IMR-90 (cell line): ENCODE results near the gene ZNF385B. TPM values are rescaled to one million over a fixed set of nuclear protein-coding genes. Genes with fewer than 3 reads are reported as not detected.

Experiments
- ATAC-seq: fragments of 200-7000 bp; cut with Tn5 transposase; 2 replicates; pipeline ENCODE4 v1.9.1; 2020; ENCODE audit warnings: low read depth, mild to moderate bottlenecking, moderate library complexity
- BruUV-seq: library from RNA; stranded (reverse); fragments of 400-500 nt; replicated peaks from 2 replicates; lab custom pipeline; 2021; lab: Mats Ljungman, UMichigan
- CTCF ChIA-PET: fragments of 300-600 bp; formaldehyde crosslinking; extraction: SDS; loops from one replicate; lab custom pipeline; 2021; ENCODE audit warnings: antibody characterized with exemption; lab: Yijun Ruan, JAX
- POLR2A ChIA-PET: fragments of 300-600 bp; sonication (Branson Sonifier 250); formaldehyde crosslinking; loops from one replicate; lab custom pipeline; 2022; ENCODE audit warnings: antibody characterized with exemption; ENCODE audit not compliant: unreplicated experiment; lab: Charles Lee
- DNase-seq: peaks from one replicate; pipeline ENCODE4 v3.0.0; 2013
- H2AFZ ChIP-seq: replicated peaks from 2 replicates; pipeline ENCODE3; 2013; ENCODE audit warnings: low read length, mild to moderate bottlenecking; ENCODE audit not compliant: poor library complexity
- H2AK5ac ChIP-seq: 2 replicates; pipeline ENCODE4 v1.6.1; 2013; ENCODE audit warnings: low read depth, low read length, inconsistent platforms
- H2AK9ac ChIP-seq: replicated peaks from 2 replicates; pipeline ENCODE3; 2013; ENCODE audit warnings: mild to moderate bottlenecking, low read depth, low read length, moderate library complexity; ENCODE audit not compliant: poor library complexity
- H2BK120ac ChIP-seq: 2 replicates; pipeline ENCODE4 v1.6.1; 2013; ENCODE audit warnings: low read depth, low read length, inconsistent platforms
- H2BK15ac ChIP-seq: 3 replicates; pipeline ENCODE4 v1.6.1; 2013; ENCODE audit warnings: low read depth, low read length, inconsistent platforms
- H2BK20ac ChIP-seq: 2 replicates; pipeline ENCODE4 v1.6.1; 2013; ENCODE audit warnings: low read depth, mild to moderate bottlenecking, inconsistent platforms, low read length, moderate library complexity
- H2BK5ac ChIP-seq: 2 replicates; pipeline ENCODE4 v1.6.1; 2013; ENCODE audit warnings: mild to moderate bottlenecking, low read depth, low read length, inconsistent platforms; ENCODE audit not compliant: poor library complexity, severe bottlenecking
- H3K14ac ChIP-seq: replicated peaks from 2 replicates; pipeline ENCODE4 v1.6.1; 2013; ENCODE audit warnings: low read depth, low read length, inconsistent platforms
- H3K18ac ChIP-seq: 2 replicates; pipeline ENCODE4 v1.6.1; 2013; ENCODE audit warnings: low read depth, low read length, control low read depth
- H3K23ac ChIP-seq: 2 replicates; pipeline ENCODE4 v1.6.1; 2013; ENCODE audit warnings: low read depth, low read length, inconsistent platforms
- H3K27ac ChIP-seq: 2 replicates; pipeline ENCODE4 v1.5.1; 2013; ENCODE audit warnings: mild to moderate bottlenecking, control low read depth, low read length; ENCODE audit not compliant: insufficient read depth
- H3K27me3 ChIP-seq: 2 replicates; pipeline ENCODE4 v1.6.1; 2013; ENCODE audit warnings: low read length; ENCODE audit not compliant: control insufficient read depth, insufficient read depth
- H3K36me3 ChIP-seq: 2 replicates; pipeline ENCODE4 v1.6.1; 2013; ENCODE audit warnings: low read length, mixed read lengths; ENCODE audit not compliant: control insufficient read depth, insufficient read depth
- H3K4ac ChIP-seq: 2 replicates; pipeline ENCODE4 v1.6.1; 2013; ENCODE audit warnings: low read depth, low read length, inconsistent platforms
- H3K4me1 ChIP-seq: 2 replicates; pipeline ENCODE4 v1.6.1; 2013; ENCODE audit warnings: low read length, mixed read lengths; ENCODE audit not compliant: control insufficient read depth, insufficient read depth
- H3K4me2 ChIP-seq: 2 replicates; pipeline ENCODE4 v1.6.1; 2013; ENCODE audit warnings: low read depth, mild to moderate bottlenecking, control low read depth, low read length, moderate library complexity
- H3K4me3 ChIP-seq: 2 replicates; pipeline ENCODE4 v1.5.1; 2013; ENCODE audit warnings: low read depth, mild to moderate bottlenecking, control low read depth, low read length, moderate library complexity; ENCODE audit not compliant: insufficient read depth
- H3K56ac ChIP-seq: 2 replicates; pipeline ENCODE4 v1.6.1; 2013; ENCODE audit warnings: low read length, inconsistent platforms; ENCODE audit not compliant: insufficient read depth; ENCODE audit errors: extremely low read depth
- H3K79me1 ChIP-seq, 2 experiments: 2 replicates each; pipeline ENCODE4 v1.6.1; 2013; ENCODE audit warnings: low read length in 2 of 2, inconsistent platforms in 1 of 2, low read depth in 1 of 2
- H3K9ac ChIP-seq: 2 replicates; pipeline ENCODE4 v1.6.1; 2013; ENCODE audit warnings: low read depth, low read length, control low read depth
- H3K9me1 ChIP-seq: 2 replicates; pipeline ENCODE4 v1.6.1; 2013; ENCODE audit warnings: low read length, inconsistent platforms; ENCODE audit not compliant: insufficient read depth
- H3K9me3 ChIP-seq: 2 replicates; pipeline ENCODE4 v1.6.1; 2013; ENCODE audit warnings: low read length; ENCODE audit not compliant: control insufficient read depth, insufficient read depth
- H4K20me1 ChIP-seq: 2 replicates; pipeline ENCODE4 v1.6.1; 2013; ENCODE audit warnings: low read length, inconsistent platforms; ENCODE audit not compliant: insufficient read depth
- H4K5ac ChIP-seq: 2 replicates; pipeline ENCODE4 v1.6.1; 2013; ENCODE audit warnings: mild to moderate bottlenecking, low read depth, low read length, control low read depth
- H4K8ac ChIP-seq, 2 experiments: 2 replicates each; pipeline ENCODE4 v1.6.1; 2013; ENCODE audit warnings: low read depth in 2 of 2, low read length in 2 of 2, control low read depth in 1 of 2, inconsistent platforms in 1 of 2
- H4K91ac ChIP-seq: 2 replicates; pipeline ENCODE4 v1.6.1; 2013; ENCODE audit warnings: low read depth, low read length, inconsistent platforms; ENCODE audit not compliant: insufficient read depth
- BHLHE40 ChIP-seq: fragments of 150-350 bp; IDR thresholded peaks from 2 replicates; pipeline ENCODE4 v1.6.1; 2016; ENCODE audit warnings: mild to moderate bottlenecking, low read depth, low read length
- CEBPB ChIP-seq: IDR thresholded peaks from 2 replicates; pipeline ENCODE4 v1.6.1; 2012; ENCODE audit warnings: low read depth, low read length, improper control_type of control experiment
- CHD1 ChIP-seq: IDR thresholded peaks from 2 replicates; pipeline ENCODE4 v1.6.1; 2012; ENCODE audit warnings: low read depth, low read length, improper control_type of control experiment
- FOS ChIP-seq: fragments of 150-350 bp; IDR thresholded peaks from 2 replicates; pipeline ENCODE4 v1.6.1; 2016; ENCODE audit warnings: low read depth, low read length
- MAFK ChIP-seq: IDR thresholded peaks from 2 replicates; pipeline ENCODE4 v1.6.1; 2012; ENCODE audit warnings: low read depth, low read length, improper control_type of control experiment
- MAZ ChIP-seq: IDR thresholded peaks from 2 replicates; pipeline ENCODE4 v1.6.1; 2012; ENCODE audit warnings: low read depth, mild to moderate bottlenecking, low read length, improper control_type of control experiment, moderate library complexity, borderline replicate concordance
- MXI1 ChIP-seq: IDR thresholded peaks from 2 replicates; pipeline ENCODE4 v1.6.1; 2012; ENCODE audit warnings: low read depth, mild to moderate bottlenecking, low read length, moderate library complexity, borderline replicate concordance
- NFE2L2 ChIP-seq: fragments of 150-350 bp; IDR thresholded peaks from 2 replicates; pipeline ENCODE4 v1.6.1; 2016; ENCODE audit warnings: low read depth, mild to moderate bottlenecking, low read length
- POLR2A ChIP-seq: IDR thresholded peaks from 2 replicates; pipeline ENCODE4 v1.6.1; 2012; ENCODE audit warnings: mild to moderate bottlenecking, low read depth, low read length
- RAD21 ChIP-seq: IDR thresholded peaks from 2 replicates; pipeline ENCODE4 v1.6.1; 2012; ENCODE audit warnings: low read length, improper control_type of control experiment
- RCOR1 ChIP-seq: IDR thresholded peaks from 2 replicates; pipeline ENCODE4 v1.6.1; 2012; ENCODE audit warnings: mild to moderate bottlenecking, low read length, improper control_type of control experiment; ENCODE audit not compliant: insufficient replicate concordance
- RFX5 ChIP-seq: IDR thresholded peaks from 2 replicates; pipeline ENCODE4 v1.8.0; 2012; ENCODE audit warnings: low read depth, mild to moderate bottlenecking, low read length, moderate library complexity
- SMC3 ChIP-seq: fragments of 150-350 bp; IDR thresholded peaks from 2 replicates; pipeline ENCODE4 v1.6.1; 2016; ENCODE audit warnings: low read depth, mild to moderate bottlenecking, antibody characterized with exemption, low read length, moderate library complexity
- WGBS, 2 experiments: methylation state at CpG; one replicate each; pipeline versions ENCODE4 v1.1.5 to v1.1.7; 2013; ENCODE audit warnings: missing lambda C conversion rate in 2 of 2; ENCODE audit not compliant: insufficient read length in 1 of 2; ENCODE audit errors: extremely low coverage in 2 of 2; 5-methylcytosine and 5-hydroxymethylcytosine counted together
- dilution Hi-C: fragments of 300-500 bp; cut with HindIII; formaldehyde crosslinking; loops from one replicate; pipeline ENCODE4 v1.14.3; 2018; ENCODE audit warnings: low sequenced_read_pairs; ENCODE audit not compliant: unreplicated experiment
- in situ Hi-C: fragments of 300-500 bp; cut with MboI; formaldehyde crosslinking; loops from 3 replicates; pipeline ENCODE4 v1.14.3; 2019; ENCODE audit warnings: low sequenced_read_pairs, inconsistent platforms, mixed read lengths
- intact Hi-C: fragments of 100-400 bp; cut with micrococcal nuclease; formaldehyde crosslinking; loops from 2 replicates; pipeline ENCODE4 v1.10.0; 2022
- polyA plus RNA-seq, 3 experiments: library from polyadenylated mRNA; depleted of rRNA; stranded (reverse); fragments of >200 nt; gene quantifications; 2 replicates each; pipeline ENCODE4 v1.2.3, GENCODE V29; 2012; ENCODE audit warnings: low replicate concordance in 1 of 3
- total RNA-seq: library from RNA; depleted of rRNA; stranded (reverse); fragments of >200 nt; gene quantifications from 2 replicates; pipeline ENCODE4 v1.2.3, GENCODE V29; 2012
- TF ChIP-seq, protein P1 (sequence below): fragments of 150-350 bp; IDR thresholded peaks from 2 replicates; pipeline ENCODE4 v1.6.1; 2017; ENCODE audit warnings: mild to moderate bottlenecking, antibody characterized with exemption, low read length, low read depth
- TF ChIP-seq, protein P2 (sequence below): conservative IDR thresholded peaks from 2 replicates; pipeline ENCODE4 v1.5.1; 2012; ENCODE audit warnings: mild to moderate bottlenecking, low read depth, low read length, improper control_type of control experiment
- TF ChIP-seq, protein P3 (sequence below): fragments of 150-350 bp; IDR thresholded peaks from 2 replicates; pipeline ENCODE4 v1.6.1; 2016; ENCODE audit warnings: low read depth, mild to moderate bottlenecking, low read length, moderate library complexity, borderline replicate concordance

The ZNF385B gene
- total and polyA plus RNA-seq, 2 of the 4 experiments (the other 2 are of a cell fraction) = not detected

DNA sequence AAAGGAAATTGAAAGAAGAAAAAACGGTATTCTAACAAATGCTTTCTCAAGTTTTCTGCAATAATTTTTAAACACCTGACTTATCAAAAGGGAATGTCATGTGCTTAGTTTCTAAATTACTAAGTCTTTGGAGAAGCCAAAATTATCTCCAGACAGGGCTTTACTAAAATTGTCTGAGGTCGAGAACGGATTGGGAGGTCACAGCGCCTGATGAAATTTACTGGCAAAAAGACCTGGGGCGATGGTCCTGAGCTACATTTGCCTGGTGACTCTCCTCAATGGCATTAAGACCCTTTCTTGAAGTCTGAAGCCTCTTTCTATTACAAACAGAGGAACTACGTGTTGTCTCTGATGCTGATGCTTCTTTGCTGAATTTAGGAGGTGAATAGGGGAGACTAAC is 305.0 kb downstream of the ZNF385B start:
- DNase-seq (no peak), ATAC-seq (no peak)
- Histone ChIP-seq H3K9me3 (no peaks in the 10 kb centered on the region), H4K8ac (no peak overlapping the region), H3K4me2 (no peak overlapping the region), H4K20me1 (no peaks in the 10 kb centered on the region), H3K27me3 (no peaks in the 10 kb centered on the region), H2AK9ac (no peak overlapping the region), H3K4me3 (no peak overlapping the region), H2BK20ac (no peak overlapping the region), H3K4ac (no peak overlapping the region), H2AFZ (no peak overlapping the region), H2BK15ac (no peak overlapping the region), H3K36me3 (no peaks in the 10 kb centered on the region), H4K5ac (no peak overlapping the region), H3K4me1 (no peaks in the 10 kb centered on the region), H3K14ac (no peak overlapping the region), H2AK5ac (no peak overlapping the region), H3K27ac (no peak overlapping the region), H3K23ac (no peak overlapping the region), H3K56ac (no peak overlapping the region), H3K79me1 (no peaks in the 10 kb centered on the region), H3K9ac (no peak overlapping the region), H2BK120ac (no peak overlapping the region), H2BK5ac (no peak overlapping the region), H3K18ac (no peak overlapping the region), H4K91ac (no peak overlapping the region), H3K9me1 (no peaks in the 10 kb centered on the region)
- POLR2A ChIA-PET = no interaction called here
- CTCF ChIA-PET = no interaction called here
- WGBS, 2 experiments = 87% methylated on average over 4 of the region's 6 CpGs; no CpG with 5 or more reads in 1 of the 2 experiments
- intact Hi-C loops = no loop called here
- no TSS peak for BruUV-seq
- dilution Hi-C loops = no loop called here
- TF ChIP-seq POLR2A (no peak), MAFK (no peak), RAD21 (no peak), CHD1 (no peak), NFE2L2 (no peak), FOS (no peak), SMC3 (no peak), RFX5 (no peak), BHLHE40 (no peak), MXI1 (no peak), RCOR1 (no peak), CEBPB (no peak), MAZ (no peak)
- TF ChIP-seq, protein P1, sequence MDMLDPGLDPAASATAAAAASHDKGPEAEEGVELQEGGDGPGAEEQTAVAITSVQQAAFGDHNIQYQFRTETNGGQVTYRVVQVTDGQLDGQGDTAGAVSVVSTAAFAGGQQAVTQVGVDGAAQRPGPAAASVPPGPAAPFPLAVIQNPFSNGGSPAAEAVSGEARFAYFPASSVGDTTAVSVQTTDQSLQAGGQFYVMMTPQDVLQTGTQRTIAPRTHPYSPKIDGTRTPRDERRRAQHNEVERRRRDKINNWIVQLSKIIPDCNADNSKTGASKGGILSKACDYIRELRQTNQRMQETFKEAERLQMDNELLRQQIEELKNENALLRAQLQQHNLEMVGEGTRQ = no peak
- TF ChIP-seq, protein P2, sequence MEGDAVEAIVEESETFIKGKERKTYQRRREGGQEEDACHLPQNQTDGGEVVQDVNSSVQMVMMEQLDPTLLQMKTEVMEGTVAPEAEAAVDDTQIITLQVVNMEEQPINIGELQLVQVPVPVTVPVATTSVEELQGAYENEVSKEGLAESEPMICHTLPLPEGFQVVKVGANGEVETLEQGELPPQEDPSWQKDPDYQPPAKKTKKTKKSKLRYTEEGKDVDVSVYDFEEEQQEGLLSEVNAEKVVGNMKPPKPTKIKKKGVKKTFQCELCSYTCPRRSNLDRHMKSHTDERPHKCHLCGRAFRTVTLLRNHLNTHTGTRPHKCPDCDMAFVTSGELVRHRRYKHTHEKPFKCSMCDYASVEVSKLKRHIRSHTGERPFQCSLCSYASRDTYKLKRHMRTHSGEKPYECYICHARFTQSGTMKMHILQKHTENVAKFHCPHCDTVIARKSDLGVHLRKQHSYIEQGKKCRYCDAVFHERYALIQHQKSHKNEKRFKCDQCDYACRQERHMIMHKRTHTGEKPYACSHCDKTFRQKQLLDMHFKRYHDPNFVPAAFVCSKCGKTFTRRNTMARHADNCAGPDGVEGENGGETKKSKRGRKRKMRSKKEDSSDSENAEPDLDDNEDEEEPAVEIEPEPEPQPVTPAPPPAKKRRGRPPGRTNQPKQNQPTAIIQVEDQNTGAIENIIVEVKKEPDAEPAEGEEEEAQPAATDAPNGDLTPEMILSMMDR = no peak
- TF ChIP-seq, protein P3, sequence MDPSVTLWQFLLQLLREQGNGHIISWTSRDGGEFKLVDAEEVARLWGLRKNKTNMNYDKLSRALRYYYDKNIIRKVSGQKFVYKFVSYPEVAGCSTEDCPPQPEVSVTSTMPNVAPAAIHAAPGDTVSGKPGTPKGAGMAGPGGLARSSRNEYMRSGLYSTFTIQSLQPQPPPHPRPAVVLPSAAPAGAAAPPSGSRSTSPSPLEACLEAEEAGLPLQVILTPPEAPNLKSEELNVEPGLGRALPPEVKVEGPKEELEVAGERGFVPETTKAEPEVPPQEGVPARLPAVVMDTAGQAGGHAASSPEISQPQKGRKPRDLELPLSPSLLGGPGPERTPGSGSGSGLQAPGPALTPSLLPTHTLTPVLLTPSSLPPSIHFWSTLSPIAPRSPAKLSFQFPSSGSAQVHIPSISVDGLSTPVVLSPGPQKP = no peak
- in situ Hi-C loops = no loop called here
